NCI-H1417 (cell line): ENCODE measurements around the gene SDK1.
A peak's percentile ranks its signal among the peaks of the same experiment; 100 is the strongest.
"Not testable (repeated sequence)": the region's sequence is repeated elsewhere in the genome, so short reads cannot be mapped to it uniquely, and the experiment has no call there.

Experiments
- DNase-seq, 3 experiments: peaks; one replicate each; lab custom pipeline; 2025; lab: John Stamatoyannopoulos, UW

Gene SDK1

DNA sequence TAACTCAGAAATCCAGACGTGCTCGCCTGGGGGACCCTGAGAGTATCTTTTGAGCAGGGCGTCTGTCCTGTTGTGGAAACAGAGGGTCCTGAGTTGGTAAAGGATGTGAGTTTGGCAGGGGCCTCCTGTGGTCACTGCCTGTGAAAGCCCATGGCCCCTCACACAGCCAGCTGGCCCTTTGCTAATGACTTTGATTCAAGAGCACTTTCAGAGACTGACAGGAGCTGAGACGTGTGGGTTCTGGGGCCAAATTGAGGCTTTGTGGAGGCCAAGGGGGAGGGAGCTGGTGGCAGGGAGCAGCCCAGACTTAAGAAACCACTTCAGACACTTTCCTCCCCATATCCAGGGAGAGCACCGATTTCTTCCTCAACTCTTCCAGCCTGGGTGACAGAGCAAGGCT, 921.6 kb downstream of the SDK1 start:
- DNase-seq, result no peak

DNA sequence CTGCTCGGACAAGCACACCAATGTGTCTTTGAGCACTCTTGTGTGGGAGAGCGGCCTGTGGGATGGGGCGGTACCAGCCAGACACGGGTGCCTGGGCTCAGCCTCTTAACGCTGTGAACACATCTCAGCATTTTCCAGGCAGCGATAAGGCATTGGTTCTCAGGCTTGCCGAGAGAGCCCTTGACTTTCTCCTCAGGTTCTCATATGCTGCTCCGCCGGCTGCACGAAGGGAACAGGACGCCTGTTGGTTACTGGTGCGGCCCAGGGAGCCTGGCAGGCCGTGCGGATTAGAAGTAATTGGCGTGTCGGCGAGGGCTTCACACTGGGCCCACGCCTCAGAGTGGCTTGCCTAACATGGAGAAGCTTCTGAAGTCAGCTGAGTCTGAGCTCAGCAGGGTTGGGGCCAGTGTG, 924.3 kb downstream of the SDK1 start:
- peak in 1 of 3 experiments; percentile 86 for DNase-seq

DNA sequence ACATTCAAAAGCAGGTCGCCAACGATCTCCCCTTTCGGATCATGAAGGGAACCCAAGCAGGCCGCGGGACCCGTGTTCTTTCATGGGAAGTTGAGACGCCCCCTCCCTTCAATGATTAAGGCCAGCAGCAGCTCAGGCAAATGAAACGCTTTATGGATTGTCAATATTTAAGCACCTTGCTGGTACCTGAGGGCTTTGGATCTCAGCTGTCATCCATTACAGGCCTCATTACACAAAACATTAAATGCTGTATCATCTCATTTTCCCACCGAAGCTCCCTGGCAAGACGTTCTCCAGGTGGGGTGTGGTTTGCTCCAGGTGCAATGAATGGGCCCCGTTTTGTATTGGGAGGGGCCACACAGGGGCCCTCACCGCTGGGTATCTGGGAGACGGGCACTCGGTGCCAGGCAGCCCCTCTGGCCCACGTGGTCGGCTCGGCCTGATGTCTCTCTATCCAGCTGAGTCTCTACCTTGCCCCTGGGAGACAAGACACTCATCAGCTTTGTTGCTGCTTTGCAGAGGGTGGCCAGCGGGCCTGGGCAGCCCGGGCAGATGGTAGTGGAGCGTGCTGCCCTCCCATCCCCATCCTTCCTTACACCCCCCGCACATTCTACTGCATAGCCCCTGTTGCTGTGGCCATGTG, 925.0 kb downstream of the SDK1 start:
- DNase-seq, result peak in 2 of 3 experiments; percentile 19 to 29

DNA sequence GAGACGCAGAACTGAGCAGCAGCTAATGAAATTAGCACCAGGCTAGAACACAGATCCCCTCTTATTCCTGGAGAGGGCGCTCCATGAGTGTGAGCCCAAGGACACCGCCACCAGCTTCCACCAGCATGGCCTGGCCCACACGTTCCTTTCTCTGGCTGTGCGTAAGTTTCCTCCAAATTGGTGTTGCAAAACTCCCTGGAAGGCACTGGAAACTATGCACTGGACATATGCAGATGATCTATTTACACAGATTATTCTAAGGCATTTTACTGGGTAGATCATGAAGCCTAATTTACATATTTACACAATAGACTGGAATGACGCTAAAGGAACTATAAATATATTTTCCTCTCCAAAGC, 925.5 kb downstream of the SDK1 start:
- DNase-seq, result no peak

DNA sequence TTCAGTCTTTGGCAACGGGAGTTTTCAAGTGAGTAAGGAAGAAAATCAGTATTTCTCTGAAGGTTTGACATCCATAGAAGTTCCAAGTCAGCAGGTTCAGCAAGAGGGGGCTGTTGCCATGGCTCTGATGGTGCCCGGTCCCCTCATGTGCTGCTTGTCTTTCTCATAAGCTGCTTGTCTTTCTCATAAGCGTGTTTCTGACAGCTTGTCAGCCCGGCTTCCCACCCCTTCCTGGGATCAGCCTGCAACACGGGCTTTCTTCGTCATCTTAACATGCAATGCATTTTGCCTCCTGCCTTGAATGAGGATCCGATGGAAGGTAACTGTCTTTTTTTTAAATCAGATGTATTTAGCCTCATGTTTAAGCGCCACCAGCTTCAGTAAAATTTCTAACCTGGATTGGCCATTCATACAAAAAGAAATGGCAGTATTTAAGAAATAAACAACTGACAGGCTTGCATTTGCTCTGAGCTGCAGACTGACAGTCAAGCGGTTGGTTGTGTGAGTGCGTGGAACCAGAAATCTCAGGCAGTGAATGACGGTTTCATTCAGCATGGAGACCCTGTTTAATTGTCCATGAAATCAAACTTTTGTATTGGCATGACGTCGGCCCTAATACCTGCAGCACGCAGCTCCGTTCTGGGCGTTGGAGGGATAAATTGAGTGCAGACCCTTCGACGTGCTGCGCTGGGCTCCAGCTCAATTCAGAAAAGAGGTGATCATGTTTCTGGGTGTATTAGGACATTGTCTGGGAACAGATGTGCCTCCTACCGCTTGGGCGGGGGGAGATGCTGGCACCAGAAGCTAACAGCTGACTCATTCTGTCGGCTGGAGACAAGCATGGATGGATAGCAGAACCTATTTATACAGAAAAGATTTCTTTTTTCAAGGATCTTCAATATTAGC, 926.3 kb downstream of the SDK1 start:
- DNase-seq, result peak in 2 of 3 experiments; percentile 15 to 41

DNA sequence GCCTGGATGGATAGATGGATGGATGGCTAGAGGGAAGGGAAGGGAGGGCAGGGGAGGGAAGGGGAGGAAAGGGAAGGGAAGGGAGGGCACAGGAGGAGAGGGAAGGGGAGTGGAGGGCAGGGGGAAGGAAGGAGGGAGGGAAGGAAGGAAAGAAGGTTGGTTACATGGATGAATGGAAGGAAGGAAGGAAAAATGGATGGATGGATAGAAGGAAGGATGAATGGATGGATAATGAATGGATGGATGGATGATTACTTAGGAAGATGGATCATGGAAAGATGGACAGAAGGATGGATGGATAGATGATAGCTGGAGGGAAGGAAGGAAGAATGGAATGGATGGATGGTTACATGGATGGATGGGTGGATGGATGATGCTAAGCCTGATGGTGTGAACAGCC, 929.3 kb downstream of the SDK1 start:
- no peak for DNase-seq

DNA sequence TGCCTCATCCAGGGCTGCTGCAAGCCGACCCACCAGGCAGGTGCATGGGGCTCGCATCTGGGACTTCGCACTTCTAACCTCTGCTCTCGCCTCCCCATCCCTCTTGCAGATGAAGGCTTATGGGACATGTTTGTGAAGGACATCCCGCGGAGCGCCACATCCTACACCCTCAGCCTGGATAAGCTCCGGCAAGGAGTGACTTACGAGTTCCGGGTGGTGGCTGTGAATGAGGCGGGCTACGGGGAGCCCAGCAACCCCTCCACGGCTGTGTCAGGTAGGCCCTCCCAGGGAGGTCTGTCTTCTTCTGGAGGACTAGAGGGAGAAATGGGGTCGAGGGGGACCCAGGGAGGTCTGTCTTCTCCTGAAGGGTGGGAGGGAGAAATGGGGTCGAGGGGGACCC, 932.1 kb downstream of the SDK1 start:
- DNase-seq, result no peak

DNA sequence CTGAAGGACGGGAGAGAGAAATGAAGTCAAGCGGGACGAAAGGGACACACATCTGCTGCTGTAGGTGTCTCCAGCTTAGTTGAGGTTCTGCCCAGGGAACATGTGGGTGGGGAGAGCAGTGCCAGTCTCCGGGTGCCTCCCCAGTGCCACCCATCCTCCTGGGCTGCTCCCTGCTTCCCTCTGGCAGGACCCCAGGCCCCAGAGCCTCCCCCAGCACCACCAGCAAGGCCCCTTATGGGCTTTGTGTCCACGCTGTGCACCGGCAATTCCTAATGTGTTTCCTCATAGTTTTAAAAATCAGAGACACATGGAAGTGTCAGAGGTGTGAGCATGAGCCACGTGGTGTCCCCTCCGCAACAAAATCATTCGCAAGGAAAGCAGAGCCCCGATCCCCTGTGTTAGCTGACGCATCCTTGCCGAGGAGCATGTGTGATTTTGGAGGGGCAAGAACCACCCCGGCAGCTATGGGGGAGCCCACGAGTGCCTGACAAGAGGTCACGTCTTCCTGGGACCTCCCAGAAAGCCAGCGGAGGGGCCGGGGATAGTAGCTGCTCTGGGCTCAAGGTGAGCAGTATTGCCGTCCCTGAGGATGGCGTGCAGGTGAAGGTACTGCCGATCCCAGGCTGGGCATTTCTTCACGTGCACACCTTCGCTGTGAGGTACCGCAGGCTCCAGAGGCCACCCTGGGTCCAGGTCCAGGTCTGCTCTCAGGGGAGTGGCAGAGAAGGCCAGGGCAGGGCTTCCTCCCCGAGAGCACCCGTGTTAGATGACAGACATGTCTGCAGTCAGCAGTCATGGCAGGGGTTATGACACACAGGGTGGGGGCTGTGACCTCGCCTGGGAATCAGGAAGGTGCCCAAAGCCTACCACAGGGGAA, 932.8 kb downstream of the SDK1 start:
- no peak for DNase-seq

DNA sequence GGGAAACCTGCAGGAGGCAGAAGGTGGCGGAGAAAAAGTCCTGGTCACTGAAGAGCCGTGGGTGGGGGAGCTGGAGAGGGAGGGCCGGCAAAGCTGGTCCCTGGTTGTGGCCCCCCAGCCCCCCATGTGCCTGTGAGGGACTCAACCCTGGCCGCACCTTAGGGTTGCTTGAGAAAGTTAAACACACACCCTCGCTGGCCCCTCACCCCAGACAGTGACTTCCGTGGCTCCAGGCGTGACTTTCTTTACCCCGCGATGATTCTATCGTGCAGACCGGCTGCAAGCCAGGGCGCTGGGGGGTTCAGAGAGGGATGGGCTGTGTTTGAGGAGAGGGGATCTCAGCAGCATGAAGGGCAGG, 933.4 kb downstream of the SDK1 start:
- DNase-seq, result no peak

DNA sequence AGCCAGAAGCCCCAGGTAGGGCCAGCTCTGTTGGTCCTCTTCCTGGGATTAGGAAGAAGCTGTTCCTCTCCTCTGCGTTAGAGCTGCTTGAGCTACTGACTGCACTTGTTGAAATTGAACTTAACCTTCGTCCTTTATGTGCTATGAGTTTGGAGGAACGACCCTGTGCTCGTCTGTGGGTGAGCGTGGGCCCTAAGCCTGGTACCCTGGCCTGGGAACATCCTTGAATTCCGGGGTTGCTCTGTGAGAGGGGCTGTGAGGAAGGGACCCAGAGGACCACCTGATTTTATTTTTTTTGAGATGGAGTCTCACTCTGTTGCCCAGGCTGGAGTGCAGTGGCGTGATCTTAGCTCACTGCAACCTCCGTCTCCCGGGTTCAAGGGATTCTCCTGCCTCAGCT, 933.8 kb downstream of the SDK1 start:
- DNase-seq, result no peak

DNA sequence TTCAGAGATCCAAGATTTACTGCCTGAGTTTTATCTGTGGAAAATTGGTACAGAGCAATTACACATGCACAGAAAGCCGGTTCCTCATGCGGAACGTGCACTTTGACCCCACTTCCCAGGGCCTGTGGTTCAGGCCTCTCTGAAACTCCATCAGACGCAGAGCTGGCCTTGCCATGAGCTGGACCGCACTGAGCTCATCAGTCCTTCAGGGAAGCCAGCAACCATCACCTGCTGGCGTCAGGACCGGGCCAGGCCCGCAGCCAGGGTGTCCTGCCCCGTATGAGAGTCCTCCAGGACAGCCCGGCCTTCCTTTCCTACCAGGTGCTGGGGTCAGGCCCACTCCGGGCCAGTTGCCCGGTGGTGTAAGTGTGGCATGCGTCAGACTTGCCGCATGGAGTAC, 934.5 kb downstream of the SDK1 start:
- DNase-seq, result no peak

DNA sequence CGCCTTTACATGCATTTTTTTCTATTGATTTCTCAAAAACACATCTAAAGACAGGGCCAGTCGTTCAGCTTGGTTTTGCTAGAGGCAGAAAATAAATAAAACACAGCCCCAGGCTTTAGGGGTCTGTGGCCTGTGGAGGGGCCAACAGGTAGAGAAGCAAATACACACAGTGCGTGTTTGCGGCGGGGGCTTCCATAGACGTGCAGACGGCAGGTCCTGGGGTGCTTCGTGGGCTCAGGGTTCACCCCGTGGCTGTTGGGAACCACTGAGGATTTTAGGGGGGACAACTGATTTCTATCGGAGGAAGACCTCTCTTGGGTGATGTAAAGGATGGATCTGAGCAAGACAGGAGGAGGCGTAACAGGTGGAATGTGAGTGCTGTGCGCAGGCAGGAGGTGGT, 935.3 kb downstream of the SDK1 start:
- no peak for DNase-seq

DNA sequence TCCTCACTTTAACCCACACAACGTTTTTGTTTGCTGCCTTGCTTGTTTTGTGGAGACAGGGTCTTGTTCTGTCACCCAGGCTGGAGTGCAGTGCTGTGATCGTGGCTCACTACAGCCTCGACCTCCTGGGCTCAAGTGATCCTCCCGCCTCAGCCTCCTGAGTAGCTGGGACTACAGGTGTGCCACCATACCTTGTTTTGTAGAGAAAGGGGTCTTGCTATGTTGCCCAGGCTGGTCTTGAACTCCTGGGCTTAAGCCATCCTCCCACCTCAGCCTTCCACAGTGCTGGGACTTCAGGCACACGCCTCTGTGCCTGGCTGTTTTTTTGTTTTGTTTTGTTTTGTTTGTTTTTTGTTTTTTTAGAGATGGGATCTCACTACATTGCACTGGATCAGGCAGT, 935.8 kb downstream of the SDK1 start:
- not testable (repeated sequence) for DNase-seq

DNA sequence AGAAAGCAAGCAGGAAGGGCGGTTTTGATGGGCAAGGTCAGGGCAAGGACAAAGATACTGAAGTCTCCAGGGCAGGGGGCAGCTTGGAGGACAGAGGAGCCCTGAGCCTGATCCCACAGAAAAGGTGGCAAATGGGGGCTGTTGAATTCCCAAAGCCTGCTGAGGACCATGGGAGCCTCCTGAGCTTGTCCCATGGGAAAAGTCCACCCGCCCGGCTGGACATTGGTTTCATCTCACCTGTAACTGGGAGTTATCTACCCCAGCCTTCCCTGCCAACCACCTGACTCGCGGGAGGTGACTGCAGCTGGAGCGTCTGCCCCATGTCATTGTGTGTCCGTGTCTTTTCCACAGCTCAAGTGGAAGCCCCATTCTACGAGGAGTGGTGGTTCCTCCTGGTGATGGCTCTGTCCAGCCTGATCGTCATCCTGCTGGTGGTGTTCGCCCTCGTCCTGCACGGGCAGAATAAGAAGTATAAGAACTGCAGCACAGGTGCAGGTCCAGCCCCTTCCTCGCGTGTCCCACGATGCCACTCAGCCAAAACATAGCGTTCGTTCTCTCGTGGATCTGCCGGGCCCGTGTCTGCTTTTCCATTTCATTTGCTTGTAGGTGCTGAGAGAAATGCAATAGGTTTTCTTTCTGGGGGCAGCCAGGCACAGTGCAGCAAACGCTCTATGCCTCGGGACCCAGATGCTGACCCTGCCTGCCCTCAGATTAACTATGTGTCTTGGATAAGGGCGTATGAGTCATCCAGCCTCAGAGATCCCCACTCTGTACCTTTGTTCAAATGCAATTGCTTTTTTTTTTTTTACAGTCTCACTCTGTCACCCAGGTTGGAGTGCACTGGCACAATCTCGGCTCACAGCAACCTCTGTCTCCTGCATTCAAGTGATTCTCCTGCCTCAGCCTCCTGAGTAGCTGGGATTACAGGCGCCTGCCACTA, 936.5 kb downstream of the SDK1 start:
- DNase-seq, result no peak

DNA sequence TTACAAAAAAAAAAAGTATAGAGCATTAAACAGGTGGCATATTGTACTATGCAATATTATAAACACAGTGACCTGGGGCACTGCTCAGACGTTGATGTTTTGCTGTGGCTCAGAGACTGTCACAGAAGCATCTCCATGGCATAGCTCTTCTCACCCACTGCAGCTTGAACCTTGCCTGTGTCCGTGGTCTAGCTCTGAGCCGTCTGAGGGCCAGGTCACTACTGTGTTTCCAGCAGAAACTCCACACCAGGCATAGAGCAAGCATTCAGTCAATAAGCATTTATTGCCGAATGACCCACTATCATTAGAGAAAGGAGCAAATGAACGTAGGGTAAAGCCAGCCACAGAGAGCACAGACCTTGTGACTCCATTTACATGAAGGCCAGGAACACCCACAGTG, 937.8 kb downstream of the SDK1 start:
- DNase-seq, result no peak

DNA sequence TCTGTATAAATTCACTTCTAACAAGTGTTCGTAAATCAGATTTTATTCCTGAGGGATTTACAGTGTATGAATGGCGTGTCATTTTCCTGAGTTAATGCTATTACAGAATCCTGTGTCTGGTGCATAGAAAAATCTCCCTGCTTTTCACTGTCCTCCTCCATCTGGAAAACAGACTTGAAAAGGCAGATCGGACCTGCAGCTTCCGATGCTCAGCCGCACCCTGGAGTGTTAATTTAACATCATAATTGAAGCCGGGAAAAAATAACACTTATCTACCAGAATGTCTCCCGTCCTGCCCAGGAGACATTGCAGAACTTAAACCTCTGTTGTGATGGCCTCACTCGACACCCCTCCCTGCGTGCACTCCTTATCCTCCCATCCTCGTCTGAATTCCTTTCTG, 939.0 kb downstream of the SDK1 start:
- DNase-seq, result no peak

DNA sequence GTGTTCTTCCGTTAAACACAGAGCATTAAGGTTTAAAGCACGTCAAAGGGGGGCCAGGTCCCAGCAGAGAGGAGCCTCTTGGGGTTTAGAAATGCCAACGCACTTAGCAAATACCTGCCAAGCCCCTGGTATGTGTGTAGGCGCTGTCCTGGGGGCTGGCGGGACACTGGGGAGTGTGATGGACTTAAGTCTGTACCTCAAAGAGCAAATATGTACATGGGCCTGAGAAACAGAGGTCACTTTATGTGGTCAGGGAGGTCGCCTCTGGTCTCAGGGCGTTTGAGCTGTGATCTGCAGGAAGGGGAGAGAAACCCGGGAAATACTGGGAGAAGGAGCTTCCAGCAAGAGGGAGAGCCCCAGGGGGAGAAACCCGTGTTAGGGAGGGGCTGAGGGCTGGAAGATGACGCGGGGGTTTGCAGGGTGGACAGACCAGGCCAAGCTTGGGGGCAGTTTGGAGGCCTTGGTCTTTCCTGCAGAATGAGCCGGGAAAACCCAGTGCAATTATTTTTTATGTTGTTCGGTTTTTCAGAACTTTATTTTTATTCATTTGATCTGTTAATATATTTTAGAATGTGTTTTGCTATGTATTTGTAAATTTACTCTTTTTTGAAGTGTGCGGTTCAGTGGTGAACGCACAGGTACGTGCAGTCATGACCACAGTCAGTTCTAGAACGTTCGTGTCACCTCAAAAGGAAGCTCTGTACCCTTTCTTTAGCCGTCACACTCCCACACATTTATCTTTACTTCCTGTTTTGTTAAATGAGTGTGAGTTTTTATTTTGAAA, 939.7 kb downstream of the SDK1 start:
- DNase-seq, result no peak

DNA sequence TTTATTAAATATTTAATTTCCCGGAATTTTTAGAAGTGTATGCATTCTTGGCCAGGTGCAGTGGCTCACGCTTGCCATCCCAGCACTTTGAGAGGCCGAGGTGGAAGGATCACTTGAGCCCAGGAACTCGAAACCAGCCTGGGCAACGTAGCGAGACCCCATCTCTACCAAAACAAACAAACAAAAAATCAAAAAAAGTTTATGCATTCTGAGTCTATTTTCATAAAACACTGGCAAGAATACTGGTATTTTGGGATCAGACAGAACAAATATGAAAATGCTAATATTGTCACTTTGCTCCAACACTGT, 940.2 kb downstream of the SDK1 start:
- no peak for DNase-seq

DNA sequence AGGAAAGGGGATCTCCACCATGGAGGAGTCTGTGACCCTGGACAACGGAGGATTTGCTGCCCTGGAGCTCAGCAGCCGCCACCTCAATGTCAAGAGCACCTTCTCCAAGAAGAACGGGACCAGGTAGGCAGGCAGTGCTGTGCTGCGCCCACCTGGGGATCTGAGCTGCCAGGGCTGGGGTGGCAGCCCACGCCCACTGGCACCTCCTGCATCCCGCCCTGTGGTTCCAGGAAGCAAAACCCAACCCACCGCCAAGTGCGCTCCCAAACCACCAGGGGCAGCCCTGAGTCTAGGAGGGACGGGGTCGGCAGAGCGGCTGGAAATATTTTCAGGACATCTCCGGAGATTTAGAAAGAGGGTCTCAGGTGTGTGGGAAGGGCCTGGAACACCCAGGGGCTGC, 940.7 kb downstream of the SDK1 start:
- no peak for DNase-seq

DNA sequence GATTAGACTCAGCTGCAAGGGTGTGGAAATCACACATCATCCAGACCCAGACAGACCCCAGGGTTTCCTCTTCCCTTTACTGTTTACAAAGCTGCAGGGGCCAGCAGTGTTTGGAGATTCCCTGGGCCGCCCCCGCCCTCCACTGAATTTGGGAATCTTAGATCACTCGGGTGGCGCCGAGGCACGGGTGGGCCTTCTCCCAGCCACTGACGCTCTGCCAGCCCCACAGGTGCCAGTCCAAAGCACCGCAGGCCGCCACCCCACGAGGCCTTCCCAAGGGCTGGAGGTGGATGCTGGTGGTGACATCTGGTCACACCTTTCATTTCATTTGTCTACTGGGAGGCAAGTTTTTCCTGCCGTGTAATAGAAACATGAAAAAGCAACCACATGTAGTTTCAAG, 941.7 kb downstream of the SDK1 start:
- DNase-seq, result no peak

DNA sequence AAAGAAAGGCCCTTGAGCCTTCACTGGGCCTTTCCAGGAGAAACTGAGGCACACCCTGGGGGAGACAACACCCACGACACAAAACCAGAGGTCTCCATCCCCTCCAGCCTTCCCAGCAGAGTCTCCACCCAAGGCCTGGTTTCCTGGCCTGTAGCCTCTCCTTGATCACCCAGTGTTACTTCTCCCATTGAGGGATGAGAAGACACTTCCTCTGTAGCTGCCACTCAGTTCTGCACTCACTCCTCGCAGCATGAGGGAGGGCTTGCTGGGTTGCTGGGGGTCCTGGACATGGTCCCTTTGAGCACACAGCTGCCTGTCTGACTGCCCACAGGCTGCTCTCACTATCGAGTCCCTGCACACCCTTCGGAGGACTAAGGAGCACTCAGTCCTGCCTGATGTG, 943.0 kb downstream of the SDK1 start:
- DNase-seq, result no peak
